Lower leg skin (tissue), 3 donors: ENCODE data around the gene PRMT7.

Experiments used
- POLR2A ChIP-seq, 2 donors: fragments of 450-650 bp; IDR thresholded peaks; one replicate each; pipeline ENCODE4 v1.6.1; 2016 to 2017; ENCODE audit warnings: antibody characterized with exemption in 2 of 2, mild to moderate bottlenecking in 1 of 2, moderate library complexity in 1 of 2
- TF ChIP-seq, protein P1 (sequence below), 3 donors: fragments of 450-650 bp; IDR thresholded peaks; one replicate each; pipeline ENCODE4 v1.5.1; 2016; ENCODE audit warnings: antibody characterized with exemption in 3 of 3, mild to moderate bottlenecking in 3 of 3, moderate library complexity in 2 of 3

GRCh38 chr16:68348639-68349445, 38.0 kb downstream of the PRMT7 start:
- TF ChIP-seq, protein P1, sequence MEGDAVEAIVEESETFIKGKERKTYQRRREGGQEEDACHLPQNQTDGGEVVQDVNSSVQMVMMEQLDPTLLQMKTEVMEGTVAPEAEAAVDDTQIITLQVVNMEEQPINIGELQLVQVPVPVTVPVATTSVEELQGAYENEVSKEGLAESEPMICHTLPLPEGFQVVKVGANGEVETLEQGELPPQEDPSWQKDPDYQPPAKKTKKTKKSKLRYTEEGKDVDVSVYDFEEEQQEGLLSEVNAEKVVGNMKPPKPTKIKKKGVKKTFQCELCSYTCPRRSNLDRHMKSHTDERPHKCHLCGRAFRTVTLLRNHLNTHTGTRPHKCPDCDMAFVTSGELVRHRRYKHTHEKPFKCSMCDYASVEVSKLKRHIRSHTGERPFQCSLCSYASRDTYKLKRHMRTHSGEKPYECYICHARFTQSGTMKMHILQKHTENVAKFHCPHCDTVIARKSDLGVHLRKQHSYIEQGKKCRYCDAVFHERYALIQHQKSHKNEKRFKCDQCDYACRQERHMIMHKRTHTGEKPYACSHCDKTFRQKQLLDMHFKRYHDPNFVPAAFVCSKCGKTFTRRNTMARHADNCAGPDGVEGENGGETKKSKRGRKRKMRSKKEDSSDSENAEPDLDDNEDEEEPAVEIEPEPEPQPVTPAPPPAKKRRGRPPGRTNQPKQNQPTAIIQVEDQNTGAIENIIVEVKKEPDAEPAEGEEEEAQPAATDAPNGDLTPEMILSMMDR (IDR thresholded peaks at IDR 0.05): no peak
- TF ChIP-seq POLR2A (IDR thresholded peaks at IDR 0.05): no peak
